Heart right ventricle (tissue), 16 donors: ENCODE measurements around the gene PAPSS1. TPM values are rescaled to one million over a fixed set of nuclear protein-coding genes. Genes with fewer than 3 reads are reported as not detected.
"Not testable (repeated sequence)": the region's sequence is repeated elsewhere in the genome, so short reads cannot be mapped to it uniquely, and the experiment has no call there.

Experiments used
- ATAC-seq, 8 donors: fragments of 200-7000 bp; cut with Tn5 transposase; one replicate each; pipeline ENCODE4 v1.9.1; 2020; ENCODE audit warnings: mild to moderate bottlenecking in 8 of 8, moderate library complexity in 8 of 8, moderate number of reproducible peaks in 1 of 8
- DNase-seq, 2 donors: peaks; one replicate each; pipeline ENCODE4 v3.0.0-alpha.2; 2020
- H3K27ac ChIP-seq, 10 donors: fragments of 200-600 bp; sonication (generic) in 2 of 10; one replicate each; pipeline versions ENCODE4 v1.5.0 to v1.8.0; 2020 to 2022; ENCODE audit warnings: mild to moderate bottlenecking in 3 of 10
- H3K27me3 ChIP-seq, 7 donors: fragments of 200-600 bp; one replicate each; pipeline ENCODE4 v1.8.0; 2021 to 2022; ENCODE audit warnings: mild to moderate bottlenecking in 2 of 7
- H3K36me3 ChIP-seq, 9 donors: fragments of 200-600 bp; sonication (generic) in 1 of 9; one replicate each; pipeline versions ENCODE4 v1.5.0 to v1.8.0; 2020 to 2022; ENCODE audit warnings: mild to moderate bottlenecking in 2 of 9
- H3K4me1 ChIP-seq, 9 donors: fragments of 200-600 bp; sonication (generic) in 1 of 9; one replicate each; pipeline versions ENCODE4 v1.5.0 to v1.8.0; 2020 to 2022; ENCODE audit warnings: mild to moderate bottlenecking in 4 of 9
- H3K4me3 ChIP-seq, 10 donors: fragments of 200-600 bp; sonication (generic) in 2 of 10; one replicate each; pipeline versions ENCODE4 v1.5.0 to v1.8.0; 2020 to 2022; ENCODE audit warnings: mild to moderate bottlenecking in 7 of 10, moderate library complexity in 2 of 10
- H3K9me3 ChIP-seq, 11 donors: fragments of 200-600 bp in 10 of 11; sonication (generic) in 2 of 11; one replicate each; pipeline versions ENCODE4 v1.5.0 to v1.8.0; 2013 to 2022; ENCODE audit warnings: mild to moderate bottlenecking in 2 of 11, control low read depth in 1 of 11, moderate library complexity in 1 of 11
- CTCF ChIP-seq, 9 donors: fragments of 200-600 bp; sonication (generic) in 2 of 9; IDR thresholded peaks; one replicate each; pipeline versions ENCODE4 v1.5.0 to v1.8.0; 2021 to 2022; ENCODE audit warnings: antibody characterized with exemption in 9 of 9, mild to moderate bottlenecking in 5 of 9, moderate library complexity in 1 of 9
- whole genome bisulfite sequencing, 2 donors: extraction: QIAGEN DNeasy Blood & Tissue Kit; methylation state at CpG; one replicate each; pipeline ENCODE4 v1.1.7; 2013; ENCODE audit warnings: inconsistent platforms in 1 of 2; 5-methylcytosine and 5-hydroxymethylcytosine counted together
- intact Hi-C, 10 donors: fragments of 100-400 bp; cut with DNase I; formaldehyde crosslinking; loops; one replicate each; pipeline versions ENCODE4 v1.11.1 to v1.14.2; 2022
- polyA plus RNA-seq, 2 donors: library from polyadenylated mRNA; stranded (reverse); fragments of 200-250 nt; gene quantifications; one replicate each; pipeline ENCODE4 v1.2.3, GENCODE V29; 2013
- total RNA-seq, 10 donors: library from RNA; stranded (reverse); fragmentation: NEBNext Ultra II Directional in 3 of 10; extraction: Animal tissue kit (Norgen Biotek cat#: 25700) in 3 of 10; gene quantifications; one replicate each; pipeline versions ENCODE4 v1.2.1 to v1.2.4, GENCODE V29; 2021 to 2023
- donor health status: Arrhythmogenic right ventricular cardiomyopathy.
- donor health status: ischemic (EF 13 %, LVEDD 7.1; RV severe dilation, severe dysfunction).
- donor health status: healthy with polysubstance abuse.
- donor health status: DM: no; HTN: yes; CAD: no.
- donor health status: DM: no; HTN: no; CAD: no.
- donor health status: ischemic (EF 25% LVEDD 6.9; RV normal size, moderate dysfunction).
- donor health status: ischemic (EF 25% LVEDD 5.7; RV mildly dilated, moderate dysfunction).
- donor health status: healthy.
- donor health status: DM: yes; HTN: yes; CAD: no.
- donor health status: Ischemic cardiomyopathy.
- donor health status: ischemic (EF 35%, LVEDD 5.7; RV mildly dilated, moderate dysfunction).
- donor health status: nonischemic (EF 11% LVEDD 7.7; RV severe dilation, severe dysfunction).
- donor health status: DM: yes; HTN: yes; CAD: no.
- donor health status: PGD.
- donor health status: ischemic (EF 29% LVEDD 5.4; RV normal size, mild dysfunction).
- donor health status: nonischemic (EF 23%, LVEDD 6.1; RV moderate dilation, normal function).

PAPSS1 gene
- total and polyA plus RNA-seq, 12 donors = 6.9 to 18.9 (median 10.7) TPM

- Histone ChIP-seq H3K4me3 (no peak overlapping the region), H3K9me3 (no peaks in the 10 kb centered on the region), H3K4me1 (peaks cover 0 to 41% (median 10%) of the 10 kb centered on the region in 9 donors), H3K27ac (no peak overlapping the region), H3K36me3 (no peaks in the 10 kb centered on the region), H3K27me3 (no peaks in the 10 kb centered on the region)
- intact Hi-C loops = loop anchor here in 2 of 10 donors (10.0 kb wide), 2 partner anchors 552 to 1372 kb away; partner anchors contain the start of gene GIMD1 (in 1 of the 2)
- WGBS, 2 donors = 65 to 75% methylated on average over 7 of the region's 7 CpGs
- ATAC-seq (peak in 6 of 8 donors; percentile 37 to 63 (median 52)), DNase-seq (peak in 1 of 2 donors; percentile 38)
- TF ChIP-seq CTCF (IDR thresholded peaks at IDR 0.05) = peak; percentile 51 to 88 (median 78)
These were observed 17.0 kb upstream of the PAPSS1 start for GRCh38 chr4:107736924-107737448.

GRCh38 chr4:107736037-107736436 lies 16.0 kb upstream of the PAPSS1 start:
- intact Hi-C loops = loop anchor here in 2 of 10 donors (10.0 kb wide), 2 partner anchors 551 to 1371 kb away; partner anchors contain the start of gene GIMD1 (in 1 of the 2)
- Histone ChIP-seq H3K27ac (no peak overlapping the region), H3K36me3 (no peaks in the 10 kb centered on the region), H3K4me1 (peaks cover 0 to 34% (median 5%) of the 10 kb centered on the region in 9 donors), H3K9me3 (no peaks in the 10 kb centered on the region), H3K4me3 (no peak overlapping the region), H3K27me3 (no peaks in the 10 kb centered on the region)
- DNase-seq = no peak
- TF ChIP-seq CTCF (IDR thresholded peaks at IDR 0.05) = no peak
- WGBS, 2 donors = 74 to 75% methylated on average over 3 of the region's 3 CpGs
- no peak for ATAC-seq

- 39 to 49% methylated on average over 3 of the region's 3 CpGs for WGBS, 2 donors
- ATAC-seq = no peak
- intact Hi-C loops = loop anchor here in 2 of 10 donors (10.0 kb wide), 2 partner anchors 549 to 1369 kb away; partner anchors contain the start of gene GIMD1 (in 1 of the 2)
These were observed 14.1 kb upstream of the PAPSS1 start for GRCh38 chr4:107734120-107734519.

GRCh38 chr4:107733431-107733925 lies 13.4 kb upstream of the PAPSS1 start:
- no peaks in the 10 kb centered on the region for H3K27me3 ChIP-seq
- no peaks in the 10 kb centered on the region for H3K9me3 ChIP-seq
- ATAC-seq (no peak), DNase-seq (no peak)
- no peak overlapping the region for H3K27ac ChIP-seq
- no peak overlapping the region for H3K4me3 ChIP-seq
- H3K36me3 ChIP-seq = no peaks in the 10 kb centered on the region
- intact Hi-C loops = loop anchor here in 2 of 10 donors (10.0 kb wide), 2 partner anchors 549 to 1369 kb away; partner anchors contain the start of gene GIMD1 (in 1 of the 2)
- 31 to 41% methylated on average over 7 of the region's 7 CpGs for WGBS, 2 donors
- TF ChIP-seq CTCF (IDR thresholded peaks at IDR 0.05) = no peak
- peaks cover 0 to 28% (median 0%) of the 10 kb centered on the region in 9 donors for H3K4me1 ChIP-seq

More at GRCh38 chr4:107734120-107734519, 14.1 kb upstream of the PAPSS1 start:
- Histone ChIP-seq H3K27me3 (no peaks in the 10 kb centered on the region), H3K4me1 (peaks cover 0 to 28% (median 0%) of the 10 kb centered on the region in 9 donors), H3K27ac (no peak overlapping the region), H3K9me3 (no peaks in the 10 kb centered on the region), H3K4me3 (no peak overlapping the region), H3K36me3 (no peaks in the 10 kb centered on the region)
- TF ChIP-seq CTCF (IDR thresholded peaks at IDR 0.05) = peak in 1 of 9 donors; percentile 30
- no peak for DNase-seq

- intact Hi-C loops, H3K36me3 ChIP-seq, H3K4me1 ChIP-seq, H3K4me3 ChIP-seq, DNase-seq, H3K27ac ChIP-seq, H3K9me3 ChIP-seq, H3K27me3 ChIP-seq, ATAC-seq: not testable (repeated sequence)
- 17 to 20% methylated on average over 4 of the region's 4 CpGs for WGBS, 2 donors
These were observed 9.0 kb upstream of the PAPSS1 start for GRCh38 chr4:107729050-107729449.

- intact Hi-C loops, H3K4me3 ChIP-seq, H3K36me3 ChIP-seq, H3K4me1 ChIP-seq, H3K9me3 ChIP-seq, H3K27me3 ChIP-seq, DNase-seq, H3K27ac ChIP-seq, ATAC-seq: not testable (repeated sequence)
- 87 to 90% methylated on average over 3 of the region's 3 CpGs for WGBS, 2 donors
These were observed 6.3 kb upstream of the PAPSS1 start for GRCh38 chr4:107726131-107726925.
